K562 (cell line): ENCODE data around the gene SLC31A1. TPM values are rescaled to one million over a fixed set of nuclear protein-coding genes. Genes with fewer than 3 reads are reported as not detected.
A peak's percentile ranks its signal among the peaks of the same experiment; 100 is the strongest.

Experiments
- BRF1 ChIP-seq: IDR thresholded peaks from 3 replicates; pipeline ENCODE4 v1.6.1; 2011; ENCODE audit warnings: borderline replicate concordance, mild to moderate bottlenecking; ENCODE audit not compliant: insufficient read length; ENCODE audit errors: extremely low read depth
- ESRRB ChIP-seq: fragments of 250-450 bp; sonication (Bioruptor Pico); IDR thresholded peaks from 2 replicates; pipeline ENCODE4 v1.5.0; 2020; ENCODE audit warnings: mild to moderate bottlenecking, moderate library complexity, borderline replicate concordance
- EWSR1 ChIP-seq: fragments of 450-650 bp; IDR thresholded peaks from 2 replicates; pipeline ENCODE4 v1.6.1; 2018; ENCODE audit warnings: borderline replicate concordance, mild to moderate bottlenecking, low read depth, moderate library complexity; ENCODE audit not compliant: partially characterized antibody
- HSF4 ChIP-seq: fragments of 250-450 bp; sonication (Bioruptor Pico); IDR thresholded peaks from 2 replicates; pipeline ENCODE4 v2.1.2; 2022; ENCODE audit warnings: mild to moderate bottlenecking, moderate library complexity, borderline replicate concordance
- KAT7 ChIP-seq: sonication (generic); formaldehyde crosslinking; IDR thresholded peaks from 2 replicates; pipeline ENCODE4 v1.8.0; 2022; ENCODE audit warnings: missing genetic modification reagents, mild to moderate bottlenecking, borderline replicate concordance
- MED1 ChIP-seq: sonication (generic); formaldehyde crosslinking; IDR thresholded peaks from 2 replicates; pipeline ENCODE4 v1.8.1; 2023; ENCODE audit warnings: missing genetic modification reagents, borderline replicate concordance
- NFXL1 ChIP-seq: fragments of 450-650 bp; formaldehyde crosslinking; IDR thresholded peaks from 2 replicates; pipeline ENCODE4 v1.4.0; 2021; ENCODE audit warnings: mild to moderate bottlenecking
- PHF21A ChIP-seq: fragments of 450-650 bp; IDR thresholded peaks from 2 replicates; pipeline ENCODE4 v1.6.1; 2017; ENCODE audit warnings: low read depth, borderline replicate concordance
- TAF15 ChIP-seq: fragments of 200-400 bp; formaldehyde crosslinking; IDR thresholded peaks from 2 replicates; pipeline ENCODE4 v1.6.1; 2017; ENCODE audit warnings: mild to moderate bottlenecking, low read depth, low read length, moderate library complexity
- ZC3H11A ChIP-seq: IDR thresholded peaks from 2 replicates; pipeline ENCODE4 v1.6.1; 2012; ENCODE audit warnings: low read depth, low read length, improper control_type of control experiment
- ZNF140 ChIP-seq: fragments of 250-450 bp; sonication (Bioruptor Pico); IDR thresholded peaks from 2 replicates; pipeline ENCODE4 v1.8.0; 2021; ENCODE audit warnings: moderate library complexity, mild to moderate bottlenecking, inconsistent platforms
- ZNF174 ChIP-seq: fragments of 250-450 bp; sonication (Bioruptor Pico); IDR thresholded peaks from 2 replicates; pipeline ENCODE4 v1.4.0; 2020; ENCODE audit warnings: mild to moderate bottlenecking
- polyA plus RNA-seq, 8 experiments: library from polyadenylated mRNA; depleted of rRNA in 4 of 8; stranded (reverse) in 5 of 8; unstranded in 3 of 8; fragments of >200 nt; fragmentation: Nextera tagmentation in 2 of 8; fragmentation: Illumina TruSeq in 1 of 8; extraction: Ambion mirVana in 2 of 8; extraction: Trizol in 1 of 8; gene quantifications; 2 replicates each; pipeline versions ENCODE4 v1.2.1 to v1.2.3, GENCODE V29; 2011 to 2014; ENCODE audit warnings: inconsistent platforms in 1 of 8, missing spikeins in 1 of 8
- total RNA-seq, 7 experiments: library from RNA; depleted of rRNA in 6 of 7; stranded (reverse); fragments of >200 nt in 6 of 7; fragmentation: Illumina TruSeq in 2 of 7; extraction: Trizol in 2 of 7; gene quantifications; 2 replicates each; pipeline versions ENCODE4 v1.2.1 to v1.2.3, GENCODE V29; 2011 to 2021; ENCODE audit warnings: low replicate concordance in 1 of 7
- TF ChIP-seq, protein P1 (sequence below): fragments of 150-350 bp; IDR thresholded peaks from 2 replicates; pipeline ENCODE4 v1.6.1; 2014; ENCODE audit warnings: low read depth, mild to moderate bottlenecking, low read length, borderline replicate concordance
- TF ChIP-seq, protein P2 (sequence below): sonication (generic); formaldehyde crosslinking; IDR thresholded peaks from 2 replicates; pipeline ENCODE4 v1.8.0; 2022; ENCODE audit warnings: missing genetic modification reagents, mild to moderate bottlenecking, moderate library complexity, borderline replicate concordance
- TF ChIP-seq, protein P3 (sequence below): fragments of 250-450 bp; sonication (Bioruptor Pico); IDR thresholded peaks from 2 replicates; pipeline ENCODE4 v1.5.0; 2020; ENCODE audit warnings: mild to moderate bottlenecking

Gene SLC31A1
- total and polyA plus RNA-seq, 9 of the 15 experiments (the other 6 are each of a cell fraction or from before 2014, with no cell fraction given): 15.4 to 40.7 (median 25.9) TPM

DNA sequence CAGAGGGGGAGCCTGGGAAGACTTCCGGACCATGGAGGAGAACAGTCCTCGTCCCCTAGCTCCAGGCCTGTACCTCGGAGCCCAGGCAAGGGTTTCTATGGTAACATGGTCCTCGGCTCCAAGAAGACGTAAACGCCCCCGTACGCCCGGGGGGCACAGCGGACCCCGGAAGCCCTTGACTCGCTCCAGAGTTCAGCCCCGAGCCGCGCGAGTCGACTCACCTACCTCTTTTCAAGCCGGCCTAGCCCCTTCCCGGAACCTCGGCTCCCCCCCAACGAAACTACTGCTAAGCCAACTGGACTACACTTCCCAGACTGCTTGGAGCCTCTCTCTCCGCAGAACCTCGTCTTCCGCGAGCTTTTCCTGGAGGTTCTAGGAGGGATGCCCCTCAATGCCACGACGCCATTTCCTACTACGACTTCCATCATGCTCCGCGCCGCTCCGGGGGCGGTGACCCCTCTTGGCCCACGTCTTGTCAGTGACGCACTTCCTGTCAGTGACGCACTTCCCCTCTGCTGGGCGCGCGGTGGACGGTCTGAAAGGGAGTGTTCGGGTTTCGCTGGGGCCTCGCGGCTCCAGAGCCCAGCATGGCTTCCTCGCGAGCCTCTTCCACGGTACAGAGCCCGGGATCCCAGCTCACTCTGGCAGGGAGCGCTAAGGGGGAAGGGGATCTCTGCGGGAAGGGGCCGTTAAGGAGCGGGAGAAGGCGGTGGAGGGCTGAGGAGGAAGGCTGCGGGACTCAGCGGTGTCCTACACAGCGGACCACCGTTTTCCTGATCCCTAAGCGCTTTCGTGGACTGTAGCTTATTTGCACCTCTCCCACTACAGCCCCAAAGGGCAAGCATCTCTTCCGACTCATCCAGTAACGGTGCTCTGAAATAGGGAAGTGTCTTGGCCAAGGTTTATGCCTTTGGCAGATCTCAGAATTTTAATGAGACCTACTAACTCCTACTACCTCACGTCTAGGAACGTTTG lies 54.1 kb downstream of the SLC31A1 start, which contains the start of the genes CDC26 and PRPF4 (continued):
- TF ChIP-seq, protein P1, sequence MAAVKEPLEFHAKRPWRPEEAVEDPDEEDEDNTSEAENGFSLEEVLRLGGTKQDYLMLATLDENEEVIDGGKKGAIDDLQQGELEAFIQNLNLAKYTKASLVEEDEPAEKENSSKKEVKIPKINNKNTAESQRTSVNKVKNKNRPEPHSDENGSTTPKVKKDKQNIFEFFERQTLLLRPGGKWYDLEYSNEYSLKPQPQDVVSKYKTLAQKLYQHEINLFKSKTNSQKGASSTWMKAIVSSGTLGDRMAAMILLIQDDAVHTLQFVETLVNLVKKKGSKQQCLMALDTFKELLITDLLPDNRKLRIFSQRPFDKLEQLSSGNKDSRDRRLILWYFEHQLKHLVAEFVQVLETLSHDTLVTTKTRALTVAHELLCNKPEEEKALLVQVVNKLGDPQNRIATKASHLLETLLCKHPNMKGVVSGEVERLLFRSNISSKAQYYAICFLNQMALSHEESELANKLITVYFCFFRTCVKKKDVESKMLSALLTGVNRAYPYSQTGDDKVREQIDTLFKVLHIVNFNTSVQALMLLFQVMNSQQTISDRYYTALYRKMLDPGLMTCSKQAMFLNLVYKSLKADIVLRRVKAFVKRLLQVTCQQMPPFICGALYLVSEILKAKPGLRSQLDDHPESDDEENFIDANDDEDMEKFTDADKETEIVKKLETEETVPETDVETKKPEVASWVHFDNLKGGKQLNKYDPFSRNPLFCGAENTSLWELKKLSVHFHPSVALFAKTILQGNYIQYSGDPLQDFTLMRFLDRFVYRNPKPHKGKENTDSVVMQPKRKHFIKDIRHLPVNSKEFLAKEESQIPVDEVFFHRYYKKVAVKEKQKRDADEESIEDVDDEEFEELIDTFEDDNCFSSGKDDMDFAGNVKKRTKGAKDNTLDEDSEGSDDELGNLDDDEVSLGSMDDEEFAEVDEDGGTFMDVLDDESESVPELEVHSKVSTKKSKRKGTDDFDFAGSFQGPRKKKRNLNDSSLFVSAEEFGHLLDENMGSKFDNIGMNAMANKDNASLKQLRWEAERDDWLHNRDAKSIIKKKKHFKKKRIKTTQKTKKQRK: no peak
- TF ChIP-seq ZNF174 (CRISPR knock-in tag) (no peak), HSF4 (CRISPR knock-in tag) (no peak), NFXL1 (CRISPR knock-in tag) (no peak), BRF1 (no peak), KAT7 (CRISPR knock-in tag) (0 out of 2 replicates have a peak, but pooled peaks have one; percentile 44), ZC3H11A (peak; percentile 17; the same call in 1 of the 2 replicates), ZNF140 (CRISPR knock-in tag) (no peak), EWSR1 (no peak), MED1 (CRISPR knock-in tag) (no peak), ESRRB (no peak), TAF15 (no peak), PHF21A (no peak)
- TF ChIP-seq, protein P2, sequence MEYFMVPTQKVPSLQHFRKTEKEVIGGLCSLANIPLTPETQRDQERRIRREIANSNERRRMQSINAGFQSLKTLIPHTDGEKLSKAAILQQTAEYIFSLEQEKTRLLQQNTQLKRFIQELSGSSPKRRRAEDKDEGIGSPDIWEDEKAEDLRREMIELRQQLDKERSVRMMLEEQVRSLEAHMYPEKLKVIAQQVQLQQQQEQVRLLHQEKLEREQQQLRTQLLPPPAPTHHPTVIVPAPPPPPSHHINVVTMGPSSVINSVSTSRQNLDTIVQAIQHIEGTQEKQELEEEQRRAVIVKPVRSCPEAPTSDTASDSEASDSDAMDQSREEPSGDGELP (CRISPR knock-in tag): peak; percentile 82
- TF ChIP-seq, protein P3, sequence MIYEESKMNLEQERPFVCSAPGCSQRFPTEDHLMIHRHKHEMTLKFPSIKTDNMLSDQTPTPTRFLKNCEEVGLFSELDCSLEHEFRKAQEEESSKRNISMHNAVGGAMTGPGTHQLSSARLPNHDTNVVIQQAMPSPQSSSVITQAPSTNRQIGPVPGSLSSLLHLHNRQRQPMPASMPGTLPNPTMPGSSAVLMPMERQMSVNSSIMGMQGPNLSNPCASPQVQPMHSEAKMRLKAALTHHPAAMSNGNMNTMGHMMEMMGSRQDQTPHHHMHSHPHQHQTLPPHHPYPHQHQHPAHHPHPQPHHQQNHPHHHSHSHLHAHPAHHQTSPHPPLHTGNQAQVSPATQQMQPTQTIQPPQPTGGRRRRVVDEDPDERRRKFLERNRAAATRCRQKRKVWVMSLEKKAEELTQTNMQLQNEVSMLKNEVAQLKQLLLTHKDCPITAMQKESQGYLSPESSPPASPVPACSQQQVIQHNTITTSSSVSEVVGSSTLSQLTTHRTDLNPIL (CRISPR knock-in tag): no peak
